ENCODE data around the gene GNRHR. TPM values are rescaled to one million over a fixed set of nuclear protein-coding genes. Genes with fewer than 3 reads are reported as not detected.

The GNRHR gene
- total RNA-seq, 1 donor: not detected

DNA sequence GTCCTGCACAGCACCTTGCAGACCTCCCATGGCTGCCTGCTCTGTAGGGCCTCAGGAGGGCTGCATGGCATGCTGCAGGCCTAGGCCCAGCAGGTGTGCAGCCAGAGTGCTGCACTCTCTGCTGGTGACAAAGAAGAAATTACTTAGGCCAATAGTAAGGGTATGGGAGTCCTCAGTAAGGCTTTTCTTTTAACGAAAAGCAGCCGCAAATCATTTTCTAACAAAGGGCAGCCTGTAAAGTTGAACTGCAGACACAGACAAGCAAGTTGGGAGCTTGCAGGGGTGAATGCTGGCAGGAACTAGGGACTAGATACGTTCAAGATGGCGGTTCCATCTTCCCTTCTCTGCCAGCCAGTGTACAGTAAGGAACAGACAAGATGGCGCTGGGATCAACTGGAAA, 30.8 kb downstream of the GNRHR start:
- no peak overlapping the region for H3K4me3 ChIP-seq (ENCODE audit: low read depth, low read length)
- TF ChIP-seq, protein P1, sequence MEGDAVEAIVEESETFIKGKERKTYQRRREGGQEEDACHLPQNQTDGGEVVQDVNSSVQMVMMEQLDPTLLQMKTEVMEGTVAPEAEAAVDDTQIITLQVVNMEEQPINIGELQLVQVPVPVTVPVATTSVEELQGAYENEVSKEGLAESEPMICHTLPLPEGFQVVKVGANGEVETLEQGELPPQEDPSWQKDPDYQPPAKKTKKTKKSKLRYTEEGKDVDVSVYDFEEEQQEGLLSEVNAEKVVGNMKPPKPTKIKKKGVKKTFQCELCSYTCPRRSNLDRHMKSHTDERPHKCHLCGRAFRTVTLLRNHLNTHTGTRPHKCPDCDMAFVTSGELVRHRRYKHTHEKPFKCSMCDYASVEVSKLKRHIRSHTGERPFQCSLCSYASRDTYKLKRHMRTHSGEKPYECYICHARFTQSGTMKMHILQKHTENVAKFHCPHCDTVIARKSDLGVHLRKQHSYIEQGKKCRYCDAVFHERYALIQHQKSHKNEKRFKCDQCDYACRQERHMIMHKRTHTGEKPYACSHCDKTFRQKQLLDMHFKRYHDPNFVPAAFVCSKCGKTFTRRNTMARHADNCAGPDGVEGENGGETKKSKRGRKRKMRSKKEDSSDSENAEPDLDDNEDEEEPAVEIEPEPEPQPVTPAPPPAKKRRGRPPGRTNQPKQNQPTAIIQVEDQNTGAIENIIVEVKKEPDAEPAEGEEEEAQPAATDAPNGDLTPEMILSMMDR (IDR thresholded peaks at IDR 0.05; ENCODE audit: insufficient read depth, low read length): no peak
- DNase-seq (ENCODE audit: low read depth): no peak

DNA sequence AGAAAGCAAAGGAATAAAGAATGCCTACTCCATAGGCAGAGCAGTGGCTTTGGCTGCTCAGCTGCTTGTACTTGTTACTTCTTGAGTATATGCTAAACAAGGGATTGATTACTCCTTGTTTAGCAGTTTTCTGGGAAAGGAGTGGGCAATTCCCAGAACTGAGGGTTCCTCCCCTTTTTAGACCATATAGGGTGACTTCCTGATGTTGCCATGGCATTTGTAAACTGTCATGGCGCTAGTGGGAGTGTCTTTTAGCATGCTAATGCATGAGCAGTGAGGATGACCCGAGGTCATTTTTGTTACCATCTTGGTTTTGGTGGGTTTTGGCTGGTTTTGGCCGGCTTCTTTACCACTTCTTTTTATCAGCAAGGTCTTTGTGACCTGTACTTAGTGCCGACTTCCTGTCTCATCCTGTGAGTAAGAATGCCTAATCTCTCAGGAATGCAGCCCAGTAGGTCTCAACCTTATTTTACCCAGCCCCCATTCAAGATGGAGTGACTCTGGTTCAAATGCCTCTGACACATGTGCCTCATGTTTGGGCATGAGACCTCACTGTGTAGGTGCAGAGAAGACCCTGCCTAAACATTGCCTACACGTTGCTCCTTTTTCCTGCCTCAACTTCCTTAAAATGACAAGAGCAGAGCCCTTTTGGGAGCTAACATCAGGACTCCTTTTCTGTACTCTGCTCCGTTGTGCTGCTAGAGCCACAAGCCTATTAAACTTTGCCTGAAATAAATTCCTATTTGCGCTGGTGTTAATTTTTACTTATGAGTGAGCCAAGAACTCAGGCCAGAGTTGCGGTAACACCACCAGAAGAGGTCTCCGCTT, 32.2 kb downstream of the GNRHR start:
- TF ChIP-seq, protein P1 (IDR thresholded peaks at IDR 0.05; ENCODE audit: insufficient read depth, low read length): no peak
- peak; percentile 16 for DNase-seq (ENCODE audit: low read depth)
- no peak overlapping the region for H3K4me3 ChIP-seq (ENCODE audit: low read depth, low read length)

DNA sequence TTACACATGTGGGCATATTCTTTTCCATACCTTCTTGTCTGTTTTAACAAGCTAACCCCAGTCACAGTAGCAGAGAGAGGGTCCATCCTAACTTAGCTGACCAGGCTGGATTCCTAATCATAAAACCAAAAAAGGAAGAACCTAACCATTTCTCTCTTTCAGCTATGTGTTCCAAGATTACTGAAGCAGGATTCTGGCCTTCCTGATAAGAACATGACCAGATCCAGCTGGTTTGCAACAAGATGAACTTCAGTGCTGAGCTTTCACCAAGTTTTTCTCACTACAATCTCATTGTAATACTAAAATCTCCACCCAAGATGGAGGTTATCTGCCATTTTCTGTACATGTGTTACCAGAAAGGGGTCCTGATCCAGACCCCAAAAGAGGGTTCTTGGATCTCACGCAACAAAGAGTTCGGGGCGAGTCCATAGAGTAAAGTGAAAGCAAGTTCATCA, 32.8 kb downstream of the GNRHR start:
- H3K4me3 ChIP-seq (ENCODE audit: low read depth, low read length): no peak overlapping the region
- TF ChIP-seq, protein P1 (IDR thresholded peaks at IDR 0.05; ENCODE audit: insufficient read depth, low read length): no peak
- DNase-seq (ENCODE audit: low read depth): peak; percentile 48

DNA sequence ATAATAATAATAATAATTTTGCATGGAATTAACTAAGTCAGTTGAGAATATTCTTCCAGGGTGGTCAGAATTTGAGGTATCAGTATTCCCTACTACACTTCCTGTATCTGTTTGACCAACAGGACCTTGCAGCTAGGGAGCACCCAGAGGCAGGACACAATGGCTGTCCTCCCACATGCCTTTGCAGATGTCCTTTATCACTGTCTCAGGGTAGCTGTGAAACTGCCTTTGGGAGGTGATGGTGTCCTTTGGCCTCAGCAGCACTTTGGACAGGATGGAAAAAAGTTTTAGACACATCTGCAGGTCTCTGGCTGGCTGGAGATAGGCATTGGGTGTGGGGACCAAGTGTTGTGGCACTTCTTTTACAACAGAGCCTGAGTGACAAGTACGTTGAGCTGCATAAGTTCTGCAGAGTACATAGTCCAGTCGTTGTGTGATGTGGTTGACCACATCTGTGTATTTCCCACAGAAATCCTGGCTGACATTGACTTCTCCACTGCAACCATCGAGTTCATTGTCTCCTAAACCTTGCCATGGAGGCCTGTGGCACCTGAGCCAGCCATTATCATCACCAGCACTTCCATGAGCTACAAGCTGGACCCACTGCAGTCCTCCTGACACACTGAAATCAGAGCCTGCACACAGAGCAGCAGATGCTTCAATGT, 34.1 kb downstream of the GNRHR start:
- TF ChIP-seq, protein P1 (IDR thresholded peaks at IDR 0.05; ENCODE audit: insufficient read depth, low read length): no peak
- no peak for DNase-seq (ENCODE audit: low read depth)
- no peak overlapping the region for H3K4me3 ChIP-seq (ENCODE audit: low read depth, low read length)

DNA sequence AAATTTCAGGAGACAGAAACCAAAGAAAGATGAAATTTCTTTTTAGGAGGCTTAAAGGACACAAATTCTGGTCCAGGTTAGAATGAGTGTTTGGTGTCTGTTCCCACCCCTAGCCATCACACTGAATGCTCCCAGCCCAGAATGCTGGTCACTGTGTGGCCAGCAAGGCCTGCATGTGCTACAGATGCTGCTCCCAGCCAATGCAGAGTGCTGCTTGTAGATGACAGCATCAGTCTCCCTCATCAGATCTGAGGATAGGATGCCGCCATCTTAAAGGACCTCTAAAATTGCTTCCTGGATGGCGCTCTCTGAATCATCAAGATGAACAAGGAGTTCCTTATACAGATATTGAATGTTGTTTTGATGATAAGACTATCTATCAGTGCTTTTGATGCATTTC, 35.3 kb downstream of the GNRHR start:
- no peak overlapping the region for H3K4me3 ChIP-seq (ENCODE audit: low read depth, low read length)
- DNase-seq (ENCODE audit: low read depth): no peak
- TF ChIP-seq, protein P1 (IDR thresholded peaks at IDR 0.05; ENCODE audit: insufficient read depth, low read length): no peak

DNA sequence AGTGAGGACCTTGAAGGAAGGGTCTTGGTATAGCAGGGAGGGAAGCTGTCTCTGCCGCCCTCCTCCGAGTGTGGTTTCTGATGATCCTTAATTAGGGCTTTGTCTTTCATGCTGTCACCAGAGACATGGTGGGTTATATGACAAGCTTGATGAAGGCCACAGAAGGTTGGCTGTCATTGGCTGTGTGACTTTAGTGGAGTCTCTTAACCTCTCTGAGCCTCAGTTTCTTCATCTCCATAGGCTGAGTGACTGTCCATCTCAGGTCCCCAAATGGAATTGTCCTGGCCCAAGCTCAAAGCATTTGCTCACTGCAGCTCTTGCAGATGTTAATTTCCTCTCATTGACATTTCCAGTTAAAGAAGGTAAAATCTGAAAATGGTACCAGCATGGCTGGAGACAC, 36.6 kb downstream of the GNRHR start:
- TF ChIP-seq, protein P1 (IDR thresholded peaks at IDR 0.05; ENCODE audit: insufficient read depth, low read length): no peak
- no peak for DNase-seq (ENCODE audit: low read depth)
- no peak overlapping the region for H3K4me3 ChIP-seq (ENCODE audit: low read depth, low read length)
